DOHH2 (cell line): ENCODE measurements around the gene UPK3A.

Experiments used
- H3F3A ChIP-seq: fragments of 200-600 bp; sonication (generic), shearing (Covaris generic); 2 replicates; pipeline ENCODE4 v1.6.0; 2016; ENCODE audit warnings: antibody characterized with exemption, mild to moderate bottlenecking; ENCODE audit not compliant: control insufficient read depth, insufficient read depth
- H3K27ac ChIP-seq: fragments of 200-600 bp; sonication (generic); 2 replicates; pipeline ENCODE4 v1.5.1; 2014; ENCODE audit warnings: low read depth, mild to moderate bottlenecking, low read length, moderate library complexity
- H3K27me3 ChIP-seq: fragments of 200-600 bp; sonication (generic); 2 replicates; pipeline ENCODE4 v1.6.1; 2014; ENCODE audit warnings: mild to moderate bottlenecking, low read length, mixed read lengths; ENCODE audit not compliant: control insufficient read depth
- H3K36me3 ChIP-seq: fragments of 200-600 bp; sonication (generic); 2 replicates; pipeline ENCODE4 v1.6.1; 2014; ENCODE audit warnings: mild to moderate bottlenecking, low read length, moderate library complexity, mixed read lengths; ENCODE audit not compliant: control insufficient read depth
- H3K4me1 ChIP-seq: fragments of 200-600 bp; sonication (generic); 2 replicates; pipeline ENCODE4 v1.6.1; 2014; ENCODE audit warnings: mild to moderate bottlenecking, low read length, mixed read lengths; ENCODE audit not compliant: control insufficient read depth
- H3K4me2 ChIP-seq: fragments of 200-600 bp; sonication (generic); 2 replicates; pipeline ENCODE4 v1.6.0; 2014; ENCODE audit warnings: mild to moderate bottlenecking, low read length, moderate library complexity
- H3K4me3 ChIP-seq: fragments of 200-600 bp; sonication (generic); 2 replicates; pipeline ENCODE4 v1.5.1; 2014; ENCODE audit warnings: mild to moderate bottlenecking, low read length, mixed read lengths
- H3K79me2 ChIP-seq: fragments of 200-600 bp; sonication (generic); 2 replicates; pipeline ENCODE4 v1.6.1; 2014; ENCODE audit warnings: mild to moderate bottlenecking, low read length, mixed read lengths; ENCODE audit not compliant: control insufficient read depth
- H3K9me2 ChIP-seq: fragments of 200-600 bp; sonication (generic); replicated peaks from 2 replicates; pipeline ENCODE4 v1.6.1; 2014; ENCODE audit warnings: mild to moderate bottlenecking, low read length, mixed read lengths; ENCODE audit not compliant: control insufficient read depth
- H3K9me3 ChIP-seq: fragments of 200-600 bp; sonication (generic); 2 replicates; pipeline ENCODE4 v1.6.1; 2014; ENCODE audit warnings: antibody characterized with exemption, low read length, mixed read lengths; ENCODE audit not compliant: control insufficient read depth, insufficient read depth
- H4K20me1 ChIP-seq: fragments of 200-600 bp; sonication (generic); 2 replicates; pipeline ENCODE4 v1.6.0; 2014; ENCODE audit warnings: low read depth, mild to moderate bottlenecking, antibody characterized with exemption, low read length, moderate library complexity; ENCODE audit not compliant: control insufficient read depth, insufficient read depth
- EZH2phosphoT487 ChIP-seq: fragments of 200-600 bp; sonication (generic); IDR thresholded peaks from 2 replicates; pipeline ENCODE4 v1.6.1; 2017; ENCODE audit warnings: borderline replicate concordance, mild to moderate bottlenecking, antibody characterized with exemption, low read length, moderate library complexity, mixed read lengths
- TF ChIP-seq, protein P1 (sequence below): fragments of 200-600 bp; sonication (generic); IDR thresholded peaks from one replicate; pipeline ENCODE4 v1.5.1; 2014; ENCODE audit warnings: antibody characterized with exemption, mild to moderate bottlenecking, low read depth, low read length; ENCODE audit not compliant: poor library complexity, severe bottlenecking

The UPK3A gene

GRCh38 chr22:45340323-45340722, 55.6 kb downstream of the UPK3A start:
- Histone ChIP-seq H3K4me1 (no peaks in the 10 kb centered on the region), H3K4me2 (no peak overlapping the region), H3K9me3 (no peaks in the 10 kb centered on the region), H3K27me3 (no peaks in the 10 kb centered on the region), H3K4me3 (no peak overlapping the region), H4K20me1 (no peaks in the 10 kb centered on the region), H3K36me3 (peaks cover 9% of the 10 kb centered on the region; the same call in 1 of the 2 replicates), H3K79me2 (no peaks in the 10 kb centered on the region), H3F3A (no peaks in the 10 kb centered on the region), H3K9me2 (no peaks in the 10 kb centered on the region), H3K27ac (no peak overlapping the region)
- TF ChIP-seq, protein P1, sequence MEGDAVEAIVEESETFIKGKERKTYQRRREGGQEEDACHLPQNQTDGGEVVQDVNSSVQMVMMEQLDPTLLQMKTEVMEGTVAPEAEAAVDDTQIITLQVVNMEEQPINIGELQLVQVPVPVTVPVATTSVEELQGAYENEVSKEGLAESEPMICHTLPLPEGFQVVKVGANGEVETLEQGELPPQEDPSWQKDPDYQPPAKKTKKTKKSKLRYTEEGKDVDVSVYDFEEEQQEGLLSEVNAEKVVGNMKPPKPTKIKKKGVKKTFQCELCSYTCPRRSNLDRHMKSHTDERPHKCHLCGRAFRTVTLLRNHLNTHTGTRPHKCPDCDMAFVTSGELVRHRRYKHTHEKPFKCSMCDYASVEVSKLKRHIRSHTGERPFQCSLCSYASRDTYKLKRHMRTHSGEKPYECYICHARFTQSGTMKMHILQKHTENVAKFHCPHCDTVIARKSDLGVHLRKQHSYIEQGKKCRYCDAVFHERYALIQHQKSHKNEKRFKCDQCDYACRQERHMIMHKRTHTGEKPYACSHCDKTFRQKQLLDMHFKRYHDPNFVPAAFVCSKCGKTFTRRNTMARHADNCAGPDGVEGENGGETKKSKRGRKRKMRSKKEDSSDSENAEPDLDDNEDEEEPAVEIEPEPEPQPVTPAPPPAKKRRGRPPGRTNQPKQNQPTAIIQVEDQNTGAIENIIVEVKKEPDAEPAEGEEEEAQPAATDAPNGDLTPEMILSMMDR = no peak
- no peak for TF ChIP-seq EZH2phosphoT487

DNA sequence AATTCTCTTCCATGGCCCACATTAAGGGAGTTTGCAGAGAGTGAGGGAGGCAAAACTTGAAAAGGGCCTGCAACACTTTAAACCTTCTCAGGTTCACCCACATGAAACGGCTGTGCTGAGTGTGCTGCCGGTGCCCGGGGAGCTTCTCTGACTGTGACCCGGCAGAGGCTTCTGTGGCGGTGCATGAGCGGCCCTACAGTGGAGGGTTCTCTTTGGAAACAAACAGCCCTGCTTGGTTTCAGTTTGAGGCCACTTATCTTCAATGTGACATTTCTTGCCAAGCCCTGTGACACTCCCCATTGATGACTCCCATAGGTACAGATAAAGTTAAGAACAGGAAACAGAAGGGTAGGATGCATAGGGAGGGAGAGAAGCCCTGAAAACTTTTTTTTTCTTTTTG, 56.7 kb downstream of the UPK3A start:
- Histone ChIP-seq H3K27ac (no peak overlapping the region), H3K79me2 (no peaks in the 10 kb centered on the region), H3K4me3 (no peak overlapping the region), H3K4me2 (no peak overlapping the region), H3K9me2 (no peaks in the 10 kb centered on the region), H3K9me3 (no peaks in the 10 kb centered on the region), H3F3A (no peaks in the 10 kb centered on the region), H4K20me1 (no peaks in the 10 kb centered on the region), H3K36me3 (peaks cover 9% of the 10 kb centered on the region; the same call in 1 of the 2 replicates), H3K27me3 (no peaks in the 10 kb centered on the region), H3K4me1 (no peaks in the 10 kb centered on the region)
- TF ChIP-seq, protein P1 = no peak
- TF ChIP-seq EZH2phosphoT487 = no peak

DNA sequence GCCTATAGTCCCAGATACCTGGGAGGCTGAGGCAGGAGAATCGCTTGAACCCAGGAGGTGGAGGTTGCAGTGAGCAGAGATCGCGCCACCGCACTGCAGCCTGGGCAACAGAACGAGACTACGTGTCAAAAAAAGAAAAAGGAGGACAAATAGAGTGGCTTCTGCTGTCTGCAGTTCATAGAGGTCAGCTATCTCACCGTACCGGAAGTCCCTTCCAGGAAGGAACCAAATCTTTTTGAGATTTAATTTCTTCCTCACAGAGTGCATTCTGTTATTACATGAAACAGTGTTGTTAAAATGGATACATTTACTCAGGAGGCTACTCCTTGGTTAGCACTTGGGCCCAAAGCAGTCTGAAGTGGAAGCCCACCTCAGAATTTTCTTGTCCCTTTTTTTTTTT, 58.4 kb downstream of the UPK3A start:
- no peak for TF ChIP-seq EZH2phosphoT487
- TF ChIP-seq, protein P1 = no peak
- Histone ChIP-seq H3F3A (no peaks in the 10 kb centered on the region), H4K20me1 (no peaks in the 10 kb centered on the region), H3K9me2 (no peaks in the 10 kb centered on the region), H3K27ac (no peak overlapping the region), H3K9me3 (no peaks in the 10 kb centered on the region), H3K79me2 (no peaks in the 10 kb centered on the region), H3K4me1 (no peaks in the 10 kb centered on the region), H3K4me2 (no peak overlapping the region), H3K36me3 (peaks cover 9% of the 10 kb centered on the region; the same call in 1 of the 2 replicates), H3K27me3 (no peaks in the 10 kb centered on the region), H3K4me3 (no peak overlapping the region)

GRCh38 chr22:45344334-45344733, 59.6 kb downstream of the UPK3A start:
- Histone ChIP-seq H3K27me3 (no peaks in the 10 kb centered on the region), H3K9me3 (no peaks in the 10 kb centered on the region), H3K9me2 (no peaks in the 10 kb centered on the region), H3K36me3 (peaks cover 9% of the 10 kb centered on the region; the same call in 1 of the 2 replicates), H3K4me2 (no peak overlapping the region), H3K4me3 (no peak overlapping the region), H3K27ac (no peak overlapping the region), H3K79me2 (no peaks in the 10 kb centered on the region), H3F3A (no peaks in the 10 kb centered on the region), H4K20me1 (no peaks in the 10 kb centered on the region), H3K4me1 (no peaks in the 10 kb centered on the region)
- TF ChIP-seq, protein P1 = no peak
- no peak for TF ChIP-seq EZH2phosphoT487
